ENCODE results near the gene SQSTM1.

Gene SQSTM1

DNA sequence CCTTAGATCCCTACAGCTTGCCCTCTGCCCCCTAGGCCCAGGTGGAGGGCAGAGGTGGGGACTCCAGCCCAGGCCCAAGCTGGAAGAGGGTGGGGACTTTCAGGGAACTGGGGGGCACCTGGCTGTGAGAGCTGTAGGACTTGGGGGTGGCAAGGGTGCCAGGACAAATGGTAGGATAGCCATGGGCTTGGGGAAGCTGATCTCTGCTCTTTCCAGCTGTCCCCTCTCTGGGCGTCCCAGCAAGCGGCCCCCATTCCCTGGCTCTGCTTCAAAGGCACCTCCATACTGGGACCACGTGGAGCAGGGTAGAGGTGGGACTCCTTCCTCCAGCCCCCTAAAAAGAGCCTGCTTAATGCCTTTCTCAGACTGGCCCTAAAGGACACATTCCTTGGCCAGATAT lies 26.5 kb upstream of the SQSTM1 start:
- H2AFZ ChIP-seq (ENCODE audit: low read depth, low read length): no peak overlapping the region
- no peak overlapping the region for H3K4ac ChIP-seq (ENCODE audit: low read depth in 1 of 2, low read length in 2 of 2)
- no peak overlapping the region for H4K91ac ChIP-seq (ENCODE audit: low read length)
- peaks cover 33% of the 10 kb centered on the region for H3K4me1 ChIP-seq (ENCODE audit: control insufficient read depth, insufficient read depth, low read depth, low read length)
- H2AK5ac ChIP-seq (ENCODE audit: low read length, severe bottlenecking): no peak overlapping the region
- H4K8ac ChIP-seq (ENCODE audit: low read length): no peak overlapping the region
- 98% methylated on average over 3 of the region's 3 CpGs for WGBS
- H3K9me3 ChIP-seq (ENCODE audit: control insufficient read depth, low read length): no peaks in the 10 kb centered on the region
- peak overlapping the region in 1 of 2 experiments; percentile 61 for H3K4me3 ChIP-seq (ENCODE audit: insufficient read depth in 1 of 2, low read depth in 1 of 2, low read length in 2 of 2)
- no peak overlapping the region for H2BK15ac ChIP-seq (ENCODE audit: low read depth, poor library complexity, severe bottlenecking)
- H3K9ac ChIP-seq (ENCODE audit: low read length): peak overlapping the region; percentile 41
- H3K79me1 ChIP-seq (replicated peaks; ENCODE audit: low read length, poor library complexity, severe bottlenecking): peaks cover 5% of the 10 kb centered on the region
- no peak overlapping the region for H2BK120ac ChIP-seq (ENCODE audit: low read depth, low read length)
- H3K4me2 ChIP-seq (ENCODE audit: low read length, poor library complexity, severe bottlenecking): no peak overlapping the region
- no peak overlapping the region for H3K23ac ChIP-seq (ENCODE audit: low read length in 2 of 2)
- H3K27ac ChIP-seq (ENCODE audit: low read length, poor library complexity, severe bottlenecking): no peak overlapping the region
- H2BK12ac ChIP-seq (ENCODE audit: low read length in 2 of 2): no peak overlapping the region
- H3K14ac ChIP-seq (ENCODE audit: low read length in 2 of 2): no peak overlapping the region
- no peak for DNase-seq
- H3K27me3 ChIP-seq (ENCODE audit: control insufficient read depth in 1 of 2, insufficient read depth in 1 of 2, low read length in 2 of 2): no peaks in the 10 kb centered on the region
- peaks cover 25 to 31% of the 10 kb centered on the region in 2 experiments for H3K36me3 ChIP-seq (ENCODE audit: control insufficient read depth in 1 of 2, insufficient read depth in 2 of 2, low read depth in 1 of 2, low read length in 2 of 2)
- H3K18ac ChIP-seq (ENCODE audit: low read depth in 1 of 2, low read length in 2 of 2): no peak overlapping the region
- no peak overlapping the region for H2BK5ac ChIP-seq (ENCODE audit: low read depth, low read length, poor library complexity, severe bottlenecking)

- no peak overlapping the region for H2BK120ac ChIP-seq (ENCODE audit: low read depth, low read length)
- no peak overlapping the region for H3K14ac ChIP-seq (ENCODE audit: low read length in 2 of 2)
- no peak overlapping the region for H4K8ac ChIP-seq (ENCODE audit: low read length)
- no peak overlapping the region for H4K91ac ChIP-seq (ENCODE audit: low read length)
- peaks cover 33% of the 10 kb centered on the region for H3K4me1 ChIP-seq (ENCODE audit: control insufficient read depth, insufficient read depth, low read depth, low read length)
- H2AFZ ChIP-seq (ENCODE audit: low read depth, low read length): no peak overlapping the region
- H3K23ac ChIP-seq (ENCODE audit: low read length in 2 of 2): no peak overlapping the region
- no peak overlapping the region for H2AK5ac ChIP-seq (ENCODE audit: low read length, severe bottlenecking)
- no peak overlapping the region for H3K4me2 ChIP-seq (ENCODE audit: low read length, poor library complexity, severe bottlenecking)
- H3K4ac ChIP-seq (ENCODE audit: low read depth in 1 of 2, low read length in 2 of 2): no peak overlapping the region
- H3K36me3 ChIP-seq (ENCODE audit: control insufficient read depth in 1 of 2, insufficient read depth in 2 of 2, low read depth in 1 of 2, low read length in 2 of 2): peaks cover 29 to 35% of the 10 kb centered on the region in 2 experiments
- no peak overlapping the region for H3K27ac ChIP-seq (ENCODE audit: low read length, poor library complexity, severe bottlenecking)
- H3K79me1 ChIP-seq (replicated peaks; ENCODE audit: low read length, poor library complexity, severe bottlenecking): peaks cover 9% of the 10 kb centered on the region
- H3K27me3 ChIP-seq (ENCODE audit: control insufficient read depth in 1 of 2, insufficient read depth in 1 of 2, low read length in 2 of 2): no peaks in the 10 kb centered on the region
- H3K4me3 ChIP-seq (ENCODE audit: insufficient read depth in 1 of 2, low read depth in 1 of 2, low read length in 2 of 2): no peak overlapping the region
- peak overlapping the region; percentile 41 for H3K9ac ChIP-seq (ENCODE audit: low read length)
- H3K18ac ChIP-seq (ENCODE audit: low read depth in 1 of 2, low read length in 2 of 2): no peak overlapping the region
- no peak for DNase-seq
- 87% methylated on average over 3 of the region's 3 CpGs for WGBS
- H2BK12ac ChIP-seq (ENCODE audit: low read length in 2 of 2): no peak overlapping the region
- H3K9me3 ChIP-seq (ENCODE audit: control insufficient read depth, low read length): no peaks in the 10 kb centered on the region
- H2BK5ac ChIP-seq (ENCODE audit: low read depth, low read length, poor library complexity, severe bottlenecking): no peak overlapping the region
- no peak overlapping the region for H2BK15ac ChIP-seq (ENCODE audit: low read depth, poor library complexity, severe bottlenecking)
These were observed 26.1 kb upstream of the SQSTM1 start for GRCh38 chr5:179794575-179794974.

GRCh38 chr5:179795049-179795862 lies 25.4 kb upstream of the SQSTM1 start:
- H4K91ac ChIP-seq (ENCODE audit: low read length): peak overlapping the region; percentile 9
- no peak overlapping the region for H2AK5ac ChIP-seq (ENCODE audit: low read length, severe bottlenecking)
- no peak overlapping the region for H2BK5ac ChIP-seq (ENCODE audit: low read depth, low read length, poor library complexity, severe bottlenecking)
- no peaks in the 10 kb centered on the region for H3K9me3 ChIP-seq (ENCODE audit: control insufficient read depth, low read length)
- peak overlapping the region in 1 of 2 experiments; percentile 56 for H3K23ac ChIP-seq (ENCODE audit: low read length in 2 of 2)
- H2BK15ac ChIP-seq (ENCODE audit: low read depth, poor library complexity, severe bottlenecking): peak overlapping the region; percentile 73
- H3K27me3 ChIP-seq (ENCODE audit: control insufficient read depth in 1 of 2, insufficient read depth in 1 of 2, low read length in 2 of 2): no peaks in the 10 kb centered on the region
- H2BK120ac ChIP-seq (ENCODE audit: low read depth, low read length): no peak overlapping the region
- H3K4me3 ChIP-seq (ENCODE audit: insufficient read depth in 1 of 2, low read depth in 1 of 2, low read length in 2 of 2): peak overlapping the region; percentile 66 to 71
- peak overlapping the region; percentile 5 for H4K8ac ChIP-seq (ENCODE audit: low read length)
- H3K18ac ChIP-seq (ENCODE audit: low read depth in 1 of 2, low read length in 2 of 2): peak overlapping the region in 1 of 2 experiments; percentile 76
- H3K9ac ChIP-seq (ENCODE audit: low read length): no peak overlapping the region
- peak overlapping the region in 1 of 2 experiments; percentile 19 for H3K14ac ChIP-seq (ENCODE audit: low read length in 2 of 2)
- DNase-seq: no peak
- peaks cover 15% of the 10 kb centered on the region for H3K79me1 ChIP-seq (replicated peaks; ENCODE audit: low read length, poor library complexity, severe bottlenecking)
- peak overlapping the region; percentile 94 for H3K4me2 ChIP-seq (ENCODE audit: low read length, poor library complexity, severe bottlenecking)
- WGBS: 7% methylated on average over 40 of the region's 53 CpGs
- no peak overlapping the region for H2AFZ ChIP-seq (ENCODE audit: low read depth, low read length)
- H2BK12ac ChIP-seq (ENCODE audit: low read length in 2 of 2): peak overlapping the region in 1 of 2 experiments; percentile 13
- H3K4me1 ChIP-seq (ENCODE audit: control insufficient read depth, insufficient read depth, low read depth, low read length): peaks cover 33% of the 10 kb centered on the region
- peak overlapping the region in 1 of 2 experiments; percentile 57 for H3K4ac ChIP-seq (ENCODE audit: low read depth in 1 of 2, low read length in 2 of 2)
- H3K36me3 ChIP-seq (ENCODE audit: control insufficient read depth in 1 of 2, insufficient read depth in 2 of 2, low read depth in 1 of 2, low read length in 2 of 2): peaks cover 36 to 42% of the 10 kb centered on the region in 2 experiments
- no peak overlapping the region for H3K27ac ChIP-seq (ENCODE audit: low read length, poor library complexity, severe bottlenecking)
